Measurements from ENCODE around the gene SNF8.

SNF8 gene

DNA sequence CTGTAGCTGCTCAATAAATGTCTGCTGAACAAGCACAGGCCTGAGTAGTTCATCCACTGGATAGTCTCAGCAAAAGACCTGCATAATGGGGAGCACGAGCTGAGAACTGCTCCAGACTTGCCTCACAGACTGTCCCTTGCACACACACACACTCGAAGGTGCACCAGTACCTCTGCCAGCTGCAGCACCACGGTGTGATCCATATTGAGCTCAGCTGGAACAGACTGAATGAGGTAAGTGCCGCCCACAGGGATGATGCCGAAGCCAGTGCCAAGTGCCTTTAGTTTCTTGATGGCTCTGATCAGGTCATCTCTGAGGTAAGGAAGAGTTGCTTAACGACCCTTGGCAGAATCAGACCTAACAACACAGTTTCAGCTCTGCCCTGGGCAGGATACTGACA, 11.6 kb downstream of the SNF8 start:
- no peak overlapping the region for H3K4me3 ChIP-seq (ENCODE audit: low read depth, low read length)
- DNase-seq (ENCODE audit: low read depth): no peak

DNA sequence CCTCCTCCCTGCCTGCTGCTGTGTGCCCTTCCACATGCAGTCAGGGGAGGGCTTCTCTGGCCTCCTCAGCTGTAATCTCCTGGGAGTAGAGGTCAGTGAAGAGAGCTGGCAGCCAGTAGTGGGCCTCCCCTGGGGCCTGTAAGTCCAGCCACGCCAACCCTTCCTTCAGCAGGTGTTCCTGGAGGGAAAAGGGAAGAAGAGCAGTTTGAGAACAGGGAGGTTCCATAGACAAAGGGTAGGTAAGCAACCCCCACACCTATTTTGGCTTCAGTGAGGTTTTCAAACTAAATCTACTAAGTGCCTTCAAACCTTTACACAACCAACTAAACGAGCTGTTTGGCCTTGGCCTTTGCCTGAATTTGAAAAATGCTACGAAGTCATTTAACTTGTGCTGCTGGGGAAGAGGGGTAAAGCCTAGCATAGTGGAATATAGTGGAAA, 14.2 kb downstream of the SNF8 start:
- no peak for DNase-seq (ENCODE audit: low read depth)
- no peak overlapping the region for H3K4me3 ChIP-seq (ENCODE audit: low read depth, low read length)

DNA sequence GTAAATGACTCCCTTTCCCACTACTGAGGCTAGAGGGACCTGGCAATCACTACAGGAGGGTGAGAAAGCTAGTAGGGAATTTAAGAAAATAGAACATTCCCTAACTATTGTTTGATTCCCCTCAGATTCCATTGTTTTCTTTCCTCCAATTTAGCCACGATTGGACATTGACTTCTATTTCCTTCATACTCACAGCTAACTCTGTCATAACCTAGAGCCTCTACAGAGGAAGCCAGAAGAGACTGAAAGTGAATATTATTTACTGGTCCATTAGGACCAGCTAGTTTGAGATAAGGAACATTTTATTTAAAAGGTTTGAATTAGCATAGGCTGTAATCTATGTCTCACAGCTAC, 14.9 kb downstream of the SNF8 start:
- DNase-seq (ENCODE audit: low read depth): no peak
- no peak overlapping the region for H3K4me3 ChIP-seq (ENCODE audit: low read depth, low read length)

DNA sequence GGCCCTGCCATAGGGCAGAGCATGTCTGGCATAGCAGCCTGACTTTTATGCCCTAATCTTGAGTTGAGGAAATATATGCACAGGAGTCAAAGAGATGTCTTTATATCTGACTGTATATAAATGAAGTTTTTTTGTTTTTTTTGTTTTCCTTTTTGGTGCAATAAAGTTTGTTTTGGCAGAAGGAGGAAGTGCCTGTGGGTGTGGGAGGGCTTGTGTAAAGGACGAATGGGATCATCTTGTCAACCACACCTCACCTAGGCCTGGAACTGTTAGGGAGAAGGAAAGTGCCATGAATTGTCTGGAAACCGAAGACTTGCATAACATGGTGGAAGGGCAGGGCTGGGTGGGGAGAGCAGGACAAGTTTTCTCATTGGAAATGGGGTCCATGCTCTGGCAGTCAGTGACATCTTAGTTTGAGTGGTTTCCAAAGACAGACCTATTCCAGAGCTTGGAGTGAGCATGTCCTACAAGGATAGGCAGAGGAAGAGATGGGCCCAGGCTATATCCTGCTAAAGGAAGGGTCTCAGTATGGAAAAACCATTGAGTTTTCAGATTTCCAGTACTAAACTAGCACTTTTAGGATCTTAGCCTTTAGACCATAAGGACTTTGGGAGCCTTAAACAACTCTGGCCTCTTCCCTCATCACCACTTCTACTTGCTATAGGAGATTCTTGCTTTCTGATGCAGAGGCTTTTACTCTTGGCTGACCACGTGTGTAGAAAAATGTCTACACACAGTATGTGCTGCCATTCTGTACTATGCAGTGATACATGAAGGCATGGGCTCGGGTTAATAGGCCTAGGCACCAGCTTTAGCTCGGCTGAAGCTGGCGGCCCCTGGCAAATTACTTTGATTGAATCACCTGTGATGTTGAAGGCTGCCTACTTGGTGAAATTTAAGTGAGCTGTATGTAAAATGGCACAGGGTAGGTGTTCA, 15.5 kb downstream of the SNF8 start:
- no peak for DNase-seq (ENCODE audit: low read depth)

DNA sequence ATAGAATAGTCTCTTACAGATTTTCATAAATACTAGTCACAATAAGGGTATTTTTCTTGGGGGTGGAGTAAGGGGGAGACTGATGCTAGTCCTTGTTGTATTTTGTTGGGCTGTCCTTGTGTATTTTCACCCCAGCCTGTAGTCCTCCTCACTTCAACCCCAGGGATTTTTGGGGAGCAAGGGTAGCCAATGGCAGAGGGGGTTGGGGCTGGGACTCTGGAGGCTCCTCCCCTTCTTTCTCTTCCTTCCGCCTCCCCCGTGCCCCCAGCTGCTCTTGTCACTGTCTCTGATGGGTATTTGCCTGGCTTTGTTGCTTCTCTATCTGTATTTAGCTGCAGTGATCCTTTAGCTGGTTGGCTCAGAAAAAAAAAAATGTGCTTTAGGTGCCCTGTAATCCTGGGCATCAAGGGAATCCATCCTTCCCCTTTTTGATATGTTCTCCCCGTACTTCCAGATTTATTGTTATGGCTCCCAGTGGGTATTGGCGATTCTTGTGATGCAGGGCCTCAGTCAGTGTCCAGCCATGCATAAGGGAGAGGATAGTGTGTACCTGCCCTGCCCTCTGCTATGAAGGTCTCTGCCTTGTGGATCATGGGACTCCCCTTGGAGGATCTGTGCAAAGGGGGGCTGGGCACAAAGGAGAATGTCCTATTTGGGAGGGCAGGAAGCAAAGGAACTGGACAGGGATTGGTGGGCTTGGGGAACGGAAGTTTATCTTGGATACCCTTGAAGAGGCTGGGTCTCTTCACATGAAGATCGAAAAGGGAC, 16.5 kb downstream of the SNF8 start:
- no peak for DNase-seq (ENCODE audit: low read depth)
- no peak overlapping the region for H3K4me3 ChIP-seq (ENCODE audit: low read depth, low read length)

More for the DNA sequence above, 15.5 kb downstream of the SNF8 start:
- no peak overlapping the region for H3K4me3 ChIP-seq (ENCODE audit: low read depth, low read length)

DNA sequence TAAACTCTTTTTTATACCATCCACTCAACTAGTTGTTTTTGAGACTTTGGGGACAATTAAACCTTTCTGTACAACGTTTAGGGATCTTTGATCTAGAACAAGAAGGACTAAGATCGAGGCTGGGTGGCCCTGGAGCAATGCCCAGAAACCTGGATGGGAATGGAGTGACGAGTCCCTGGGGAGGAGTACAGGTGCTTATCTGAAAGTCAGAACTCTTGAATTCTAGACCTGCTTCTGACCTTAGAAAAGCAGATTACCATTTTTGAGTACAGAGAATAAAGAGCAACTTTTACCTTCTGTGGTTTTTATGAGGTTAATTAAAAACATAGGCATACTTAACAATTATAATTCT, 18.7 kb downstream of the SNF8 start:
- no peak overlapping the region for H3K4me3 ChIP-seq (ENCODE audit: low read depth, low read length)
- no peak for DNase-seq (ENCODE audit: low read depth)

DNA sequence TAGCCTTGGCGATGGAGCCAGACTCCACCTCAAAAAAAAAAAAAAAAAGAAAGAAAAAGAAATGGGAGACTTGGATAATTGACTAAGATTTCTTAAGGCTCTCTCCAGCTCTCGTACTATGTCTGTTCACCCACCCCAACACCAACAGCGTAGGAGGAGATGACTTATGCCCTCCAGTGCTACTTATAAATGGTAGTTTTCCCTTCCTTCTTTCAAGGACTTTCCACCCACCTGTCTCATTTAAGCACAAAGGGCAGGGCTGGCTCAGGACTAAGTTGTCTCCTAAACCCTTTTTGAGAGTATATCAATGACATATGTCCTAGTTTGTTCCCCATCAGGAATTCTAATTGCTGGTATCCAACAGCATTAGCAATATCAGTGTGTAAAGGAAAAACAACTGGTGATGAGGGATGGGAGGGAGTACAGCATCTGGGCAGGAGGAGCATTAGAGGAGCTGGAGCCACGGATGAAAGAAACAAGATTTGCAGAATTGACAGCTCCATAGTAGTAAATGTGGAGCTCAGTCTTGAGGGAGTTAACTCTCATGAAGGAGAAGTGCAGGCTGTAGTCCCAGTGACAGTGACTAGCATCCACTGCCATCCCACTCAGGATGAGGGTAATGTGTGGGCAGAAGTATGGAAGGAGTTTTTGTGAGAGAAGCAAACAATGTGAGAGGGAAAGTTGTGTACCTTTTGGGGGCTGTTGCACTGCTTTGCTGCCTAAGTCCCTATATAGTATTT, 19.2 kb downstream of the SNF8 start:
- no peak overlapping the region for H3K4me3 ChIP-seq (ENCODE audit: low read depth, low read length)
- no peak for DNase-seq (ENCODE audit: low read depth)

DNA sequence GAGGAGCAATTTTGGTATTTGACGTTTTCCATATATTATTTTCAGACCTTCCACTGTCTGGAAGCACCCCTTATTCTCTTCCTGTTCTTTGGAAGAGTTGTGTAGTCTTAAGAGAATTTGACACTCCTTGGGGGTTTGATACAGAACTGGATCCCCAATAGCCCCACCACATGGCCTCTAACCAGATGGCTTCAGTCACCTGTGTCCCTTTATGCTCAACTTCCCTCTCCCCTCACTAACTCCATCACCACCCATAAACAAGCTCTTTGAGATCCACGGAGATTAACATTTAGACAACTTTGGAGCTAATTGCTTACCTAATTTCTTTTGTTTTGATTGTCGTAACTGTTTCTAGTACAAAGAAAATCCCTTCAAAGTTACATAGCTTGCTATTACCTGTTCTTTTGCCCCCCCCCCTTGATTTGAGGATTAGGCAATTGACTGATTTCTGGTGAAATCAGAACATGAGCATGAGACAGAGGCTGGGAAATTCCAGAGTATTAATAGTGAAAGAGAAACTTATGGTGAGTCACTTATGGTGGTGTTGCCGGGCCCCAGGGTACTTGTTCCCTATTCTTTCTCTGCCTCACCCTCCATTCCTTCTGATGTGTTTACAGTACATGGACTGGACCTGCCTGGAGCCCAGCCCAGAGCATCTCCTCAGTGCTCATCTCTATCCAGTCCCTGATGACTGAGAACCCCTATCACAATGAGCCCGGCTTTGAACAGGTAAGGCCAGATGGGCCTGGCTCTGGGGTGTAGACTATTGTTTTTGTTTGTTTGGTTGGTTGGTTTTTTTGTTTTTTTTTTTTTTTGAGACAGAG, 29.0 kb downstream of the SNF8 start:
- peak; percentile 60 for DNase-seq (ENCODE audit: low read depth)
- no peak overlapping the region for H3K4me3 ChIP-seq (ENCODE audit: low read depth, low read length)

DNA sequence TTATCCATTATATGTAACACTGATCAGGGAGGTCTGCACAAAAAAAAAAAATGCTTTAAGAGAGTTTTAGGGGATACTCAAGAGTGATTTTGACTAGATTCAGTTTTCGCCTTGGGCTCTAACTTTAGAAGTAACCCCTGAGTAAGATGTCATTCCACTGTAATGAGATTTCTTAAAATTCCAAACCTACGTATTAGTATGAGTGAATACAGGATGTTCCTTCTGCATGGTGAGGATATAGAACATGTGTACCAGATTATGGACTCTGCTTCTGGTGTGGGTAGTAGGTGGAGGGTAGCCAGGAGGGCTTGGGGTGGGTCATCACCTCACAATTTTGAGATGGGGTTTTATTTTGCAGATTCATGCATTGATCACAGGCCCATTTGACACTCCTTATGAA, 32.2 kb downstream of the SNF8 start:
- no peak overlapping the region for H3K4me3 ChIP-seq (ENCODE audit: low read depth, low read length)
- no peak for DNase-seq (ENCODE audit: low read depth)

DNA sequence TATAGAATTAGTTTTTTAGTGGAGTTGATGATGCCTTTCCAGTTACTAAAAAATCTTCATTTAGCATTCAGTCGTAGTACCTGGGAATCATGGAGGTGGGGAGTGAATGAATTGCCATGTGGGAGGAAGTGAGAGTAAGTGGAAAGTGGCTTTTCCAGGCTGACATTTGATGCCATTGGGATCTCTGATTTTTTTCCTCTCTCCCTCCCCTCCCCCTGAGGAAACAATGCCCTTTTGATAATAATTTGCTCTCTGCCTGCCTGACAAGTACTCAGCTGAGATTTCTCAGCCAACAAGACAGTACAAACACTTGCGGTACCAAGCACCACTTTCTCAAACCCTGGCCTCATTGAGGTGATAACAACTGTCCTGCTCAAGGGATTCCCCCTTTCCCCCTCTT, 34.3 kb downstream of the SNF8 start:
- H3K4me3 ChIP-seq (ENCODE audit: low read depth, low read length): peak overlapping the region; percentile 55
- DNase-seq (ENCODE audit: low read depth): no peak

DNA sequence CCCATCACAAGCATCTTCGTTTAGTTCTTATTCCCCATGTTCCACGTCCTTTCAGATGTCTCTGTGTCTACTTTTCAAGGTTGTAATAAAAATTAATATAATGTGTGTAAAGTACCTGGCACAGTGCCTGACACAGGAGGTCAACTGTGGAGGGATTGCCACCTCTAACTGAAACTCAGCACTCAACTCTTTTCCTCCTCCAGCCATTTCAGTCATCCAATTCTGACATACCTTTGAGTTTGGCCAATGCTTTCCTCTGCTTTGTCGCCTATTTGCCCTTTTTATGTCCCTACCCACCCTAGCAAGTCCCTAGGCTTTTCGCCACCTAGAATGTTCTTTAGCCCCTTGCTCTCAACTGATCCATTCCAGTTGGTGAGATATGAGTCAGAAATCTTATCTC, 34.9 kb downstream of the SNF8 start:
- no peak for DNase-seq (ENCODE audit: low read depth)
- H3K4me3 ChIP-seq (ENCODE audit: low read depth, low read length): peak overlapping the region; percentile 55

DNA sequence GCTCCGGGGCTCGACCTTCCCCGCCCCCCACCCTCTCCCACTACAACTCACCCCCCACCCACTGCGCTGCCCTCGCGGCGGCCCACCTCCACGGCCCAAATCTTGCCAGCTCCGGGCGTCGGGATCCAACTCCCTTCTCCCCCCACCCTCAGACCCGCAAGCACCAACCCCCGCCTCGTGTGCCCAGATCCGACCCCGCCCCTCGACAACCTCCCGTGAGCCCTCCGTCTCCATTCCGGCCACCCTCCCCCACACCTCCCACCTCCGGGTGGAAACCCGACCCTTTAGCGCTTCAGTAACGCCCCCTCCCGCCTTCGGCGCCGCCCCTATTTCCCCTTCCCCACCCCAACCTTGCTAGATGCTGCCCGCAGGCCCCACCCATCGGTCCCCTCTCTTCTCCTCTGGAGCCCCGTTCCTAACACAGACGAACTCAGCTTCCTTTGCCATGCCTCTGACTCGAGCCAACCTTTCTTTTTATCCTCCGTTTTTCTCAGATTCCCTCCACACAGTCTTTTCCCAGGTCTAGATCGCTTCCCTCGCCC, 35.7 kb downstream of the SNF8 start:
- peak; percentile 68 for DNase-seq (ENCODE audit: low read depth)
- H3K4me3 ChIP-seq (ENCODE audit: low read depth, low read length): peak overlapping the region; percentile 55

DNA sequence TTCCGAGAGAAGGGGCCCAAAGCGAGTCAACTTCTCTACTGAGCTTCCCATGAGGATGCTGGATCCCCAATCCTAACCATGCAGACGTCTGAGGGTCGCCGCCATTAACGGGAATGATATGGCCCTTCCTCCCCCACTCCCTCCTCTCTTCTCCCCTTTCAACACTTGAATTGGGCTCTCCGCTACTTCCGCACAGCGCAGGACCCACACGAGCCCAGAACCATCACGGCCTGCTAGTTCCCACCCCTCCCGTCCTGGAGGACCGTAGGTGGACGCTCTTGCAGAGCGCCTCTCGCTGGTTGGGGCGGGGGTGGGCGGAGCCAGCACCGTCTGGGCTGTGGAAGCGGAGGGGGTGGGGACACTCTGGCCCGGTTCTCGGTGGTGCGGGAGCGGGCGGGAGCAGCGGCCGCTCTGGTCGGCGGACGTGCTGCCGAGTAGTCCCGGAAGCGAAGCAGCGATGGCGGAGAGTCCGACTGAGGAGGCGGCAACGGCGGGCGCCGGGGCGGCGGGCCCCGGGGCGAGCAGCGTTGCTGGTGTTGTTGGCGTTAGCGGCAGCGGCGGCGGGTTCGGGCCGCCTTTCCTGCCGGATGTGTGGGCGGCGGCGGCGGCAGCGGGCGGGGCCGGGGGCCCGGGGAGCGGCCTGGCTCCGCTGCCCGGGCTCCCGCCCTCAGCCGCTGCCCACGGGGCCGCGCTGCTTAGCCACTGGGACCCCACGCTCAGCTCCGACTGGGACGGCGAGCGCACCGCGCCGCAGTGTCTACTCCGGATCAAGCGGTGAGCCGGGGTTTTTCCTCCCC, 36.4 kb downstream of the SNF8 start, which contains the start of gene UBE2Z:
UBE2Z (plus strand) TSS at position 361 of the 797 bp plus-strand sequence; CDS start at position 458, 97 bp downstream.
- peak within 1 kb of the TSS; percentile 55 for H3K4me3 ChIP-seq (ENCODE audit: low read depth, low read length)
- peak; percentile 90 for DNase-seq (ENCODE audit: low read depth)

DNA sequence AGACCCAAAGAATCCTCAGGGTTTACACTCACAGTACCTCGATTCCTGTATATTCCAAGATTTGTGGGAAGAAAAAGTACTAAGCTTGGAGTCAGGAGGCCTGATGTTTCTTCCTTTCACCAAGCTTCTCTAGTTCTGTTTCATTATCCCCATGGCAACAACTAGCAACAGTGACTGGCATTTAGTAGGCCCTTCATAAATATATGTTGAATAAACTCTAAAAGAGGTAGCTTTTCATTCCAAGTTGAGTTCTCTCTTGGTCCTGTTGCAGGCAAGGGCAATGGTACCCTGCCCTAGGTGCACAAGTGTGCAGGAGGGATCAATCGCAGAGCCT, 37.0 kb downstream of the SNF8 start:
- DNase-seq (ENCODE audit: low read depth): no peak
- H3K4me3 ChIP-seq (ENCODE audit: low read depth, low read length): peak overlapping the region; percentile 55

DNA sequence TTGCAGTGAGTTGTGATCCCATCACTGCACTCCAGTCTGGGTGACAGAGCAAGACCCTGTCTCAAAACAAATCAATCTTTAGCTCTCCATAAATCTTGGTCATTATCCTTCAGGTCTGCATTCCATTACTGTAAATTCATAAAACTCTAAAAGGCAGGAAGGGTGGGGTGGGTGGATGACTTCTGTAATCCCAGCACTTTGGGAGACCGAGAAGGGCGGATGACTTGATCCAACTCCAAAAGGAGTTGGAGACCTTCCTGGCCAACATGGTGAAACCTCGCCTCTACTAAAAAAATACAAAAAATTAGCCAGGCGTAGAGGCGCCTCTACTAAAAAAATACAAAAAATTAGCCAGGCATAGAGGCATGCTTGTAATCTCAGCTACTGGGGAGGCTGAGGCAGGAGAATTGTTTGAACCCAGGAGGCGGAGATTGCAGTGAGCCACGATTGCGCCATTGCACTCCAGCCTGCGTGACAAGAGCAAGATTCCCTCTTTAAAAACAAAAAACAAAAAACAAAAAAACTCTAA, 38.6 kb downstream of the SNF8 start:
- DNase-seq (ENCODE audit: low read depth): no peak
- no peak overlapping the region for H3K4me3 ChIP-seq (ENCODE audit: low read depth, low read length)

DNA sequence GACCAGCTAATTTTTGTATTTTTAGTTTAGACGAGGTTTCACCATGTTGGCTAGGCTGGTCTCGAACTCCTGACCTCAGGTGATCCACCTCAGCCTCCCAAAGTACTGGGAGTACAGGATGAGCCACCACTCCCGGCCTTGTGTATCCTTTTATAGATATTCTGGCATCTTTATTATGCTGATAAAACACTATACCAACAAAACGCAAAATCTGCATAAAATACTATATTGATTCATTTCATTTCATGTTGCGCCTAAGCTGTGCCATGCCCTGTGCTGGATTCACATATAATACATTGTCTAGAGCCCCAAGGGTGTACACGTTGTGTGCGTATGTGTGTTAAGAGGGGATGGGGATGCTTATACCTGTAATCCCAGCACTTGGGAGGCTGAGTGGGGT, 40.2 kb downstream of the SNF8 start:
- no peak overlapping the region for H3K4me3 ChIP-seq (ENCODE audit: low read depth, low read length)
- DNase-seq (ENCODE audit: low read depth): no peak

DNA sequence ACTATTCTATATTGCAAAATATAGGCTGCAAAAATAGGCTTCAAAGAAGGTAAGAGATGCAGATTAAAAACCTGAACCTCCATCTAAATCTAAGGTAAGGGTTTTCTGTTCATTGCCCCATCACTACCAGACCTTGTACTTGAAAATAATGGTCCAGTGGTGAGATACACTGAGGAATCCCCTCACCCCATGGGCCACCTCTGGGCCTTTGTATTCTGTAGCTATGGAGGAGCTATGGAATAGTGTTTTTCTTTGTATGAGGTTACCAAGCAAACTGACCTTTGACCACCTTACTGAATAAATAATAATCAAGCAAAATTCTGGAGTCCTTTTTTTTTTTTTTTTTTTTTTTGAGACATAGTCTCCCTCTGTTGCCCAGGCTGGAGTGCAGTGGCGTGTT, 41.2 kb downstream of the SNF8 start:
- H3K4me3 ChIP-seq (ENCODE audit: low read depth, low read length): no peak overlapping the region
- no peak for DNase-seq (ENCODE audit: low read depth)

DNA sequence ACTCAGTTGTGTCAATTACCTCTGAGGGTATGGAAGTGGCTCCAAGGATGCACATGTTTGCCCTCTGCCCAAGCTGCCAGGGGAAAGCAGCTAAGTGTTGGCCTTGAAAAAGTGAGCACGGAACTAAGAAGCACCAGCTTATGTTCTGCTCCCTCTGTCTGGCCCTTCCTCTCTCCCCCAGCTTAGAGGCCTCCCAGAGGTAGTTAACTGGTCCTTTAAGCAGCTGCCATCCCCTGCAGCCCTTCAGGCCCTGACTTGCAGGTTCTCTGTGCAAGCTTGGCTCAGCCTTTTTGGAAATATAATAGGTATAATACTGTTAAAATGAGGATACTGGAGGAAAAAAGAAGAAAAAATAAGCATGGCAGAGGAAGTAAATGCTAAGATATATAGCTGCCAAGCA, 43.4 kb downstream of the SNF8 start:
- H3K4me3 ChIP-seq (ENCODE audit: low read depth, low read length): no peak overlapping the region
- no peak for DNase-seq (ENCODE audit: low read depth)

Data from skeletal muscle cell (primary cell).